HepG2 (cell line): ENCODE measurements around the gene NKD1. TPM values are rescaled to one million over a fixed set of nuclear protein-coding genes. Genes with fewer than 3 reads are reported as not detected.

Experiments
- ATAC-seq: fragments of 200-7000 bp; cut with Tn5 transposase; 3 replicates; pipeline ENCODE4 v1.9.1; 2020; ENCODE audit warnings: mild to moderate bottlenecking, moderate library complexity
- BruUV-seq: library from RNA; stranded (reverse); fragments of 400-500 nt; replicated peaks from 2 replicates; lab custom pipeline; 2021; lab: Mats Ljungman, UMichigan
- CTCF ChIA-PET: fragments of 300-600 bp; formaldehyde crosslinking; extraction: SDS; loops from one replicate; lab custom pipeline; 2021; ENCODE audit warnings: low total read pairs, inconsistent platforms, low intra/inter-chr PET ratio; lab: Yijun Ruan, JAX
- POLR2A ChIA-PET: fragments of 350-600 bp; sonication (Branson Sonifier 250); formaldehyde crosslinking; loops from one replicate; lab custom pipeline; 2020; ENCODE audit warnings: antibody characterized with exemption, inconsistent platforms; lab: Yijun Ruan, JAX
- DNase-seq: peaks from one replicate; pipeline ENCODE4 v3.0.0-alpha.2; 2015; ENCODE audit warnings: low spot score
- FAIRE-seq: peaks from 3 replicates; lab custom pipeline; 2011; peaks lifted over from hg19 to GRCh38; lab: Jason Lieb, UNC
- H2AFZ ChIP-seq: one replicate; pipeline ENCODE4 v1.6.1; 2011; ENCODE audit warnings: low read length, inconsistent platforms
- H3K27ac ChIP-seq: fragments of 300-600 bp; 3 replicates; pipeline ENCODE4 v1.8.0; 2011; ENCODE audit warnings: mixed run types, mild to moderate bottlenecking, mixed read lengths, low read length, inconsistent platforms; ENCODE audit not compliant: insufficient read depth; ENCODE audit errors: extremely low read length
- H3K27me3 ChIP-seq, 2 experiments: fragments of 200-600 bp in 1 of 2; 2 replicates in 1 of 2; 3 replicates in 1 of 2; pipeline versions ENCODE4 v1.6.0 to v1.8.0; 2011; ENCODE audit warnings: low read length in 2 of 2, mild to moderate bottlenecking in 2 of 2, moderate library complexity in 2 of 2, inconsistent platforms in 1 of 2; ENCODE audit not compliant: insufficient read depth in 2 of 2, control insufficient read depth in 1 of 2
- H3K36me3 ChIP-seq, 2 experiments: fragments of 200-600 bp in 1 of 2; replicated peaks in 1 of 2; 2 replicates in 1 of 2; 3 replicates in 1 of 2; pipeline versions ENCODE4 v1.5.1 to v1.8.0; 2011; ENCODE audit warnings: low read length in 2 of 2, inconsistent platforms in 1 of 2; ENCODE audit not compliant: insufficient read depth in 2 of 2, control insufficient read depth in 1 of 2
- H3K4me1 ChIP-seq: 2 replicates; pipeline ENCODE4 v1.5.1; 2012; ENCODE audit warnings: low read length, inconsistent platforms; ENCODE audit not compliant: insufficient read depth
- H3K4me2 ChIP-seq: 2 replicates; pipeline ENCODE4 v1.6.0; 2011; ENCODE audit warnings: low read depth, low read length, inconsistent platforms
- H3K4me3 ChIP-seq, 3 experiments: fragments of 200-600 bp in 1 of 3; sonication (generic), shearing (Covaris generic) in 1 of 3; replicated peaks in 1 of 3; 2 replicates each; pipeline ENCODE4 v1.5.1; 2011 to 2016; ENCODE audit warnings: low read length in 3 of 3, inconsistent platforms in 2 of 3, low read depth in 2 of 3, mild to moderate bottlenecking in 2 of 3, control low read depth in 1 of 3, mixed read lengths in 1 of 3; ENCODE audit not compliant: insufficient read depth in 1 of 3
- H3K79me2 ChIP-seq: one replicate; pipeline ENCODE4 v1.6.1; 2011; ENCODE audit warnings: low read length, inconsistent platforms; ENCODE audit not compliant: insufficient read depth
- H3K9ac ChIP-seq: 2 replicates; pipeline ENCODE4 v1.6.0; 2011; ENCODE audit warnings: mild to moderate bottlenecking, low read depth, low read length, inconsistent platforms; ENCODE audit not compliant: insufficient read depth
- H3K9me3 ChIP-seq: 2 replicates; pipeline ENCODE4 v1.5.1; 2012; ENCODE audit warnings: mild to moderate bottlenecking, low read length
- H4K20me1 ChIP-seq: 2 replicates; pipeline ENCODE4 v1.6.0; 2011; ENCODE audit warnings: inconsistent platforms, mild to moderate bottlenecking, low read length, moderate library complexity; ENCODE audit not compliant: insufficient read depth
- CCAR2 ChIP-seq: fragments of 200-400 bp; formaldehyde crosslinking; optimal IDR thresholded peaks from 2 replicates; pipeline ENCODE3; 2018; ENCODE audit warnings: low read depth, mild to moderate bottlenecking, low read length, moderate library complexity
- GATAD2A ChIP-seq: IDR thresholded peaks from 2 replicates; pipeline ENCODE4 v1.6.1; 2016
- HNRNPLL ChIP-seq: fragments of 200-400 bp; formaldehyde crosslinking; IDR thresholded peaks from 2 replicates; pipeline ENCODE4 v1.6.1; 2017; ENCODE audit warnings: mild to moderate bottlenecking, low read depth, low read length; ENCODE audit not compliant: poor library complexity, severe bottlenecking
- IRF9 ChIP-seq: sonication (generic); formaldehyde crosslinking; IDR thresholded peaks from 2 replicates; pipeline ENCODE4 v1.8.0; 2022; ENCODE audit warnings: missing genetic modification reagents, mild to moderate bottlenecking, borderline replicate concordance
- MEIS1 ChIP-seq: sonication (generic); formaldehyde crosslinking; IDR thresholded peaks from 2 replicates; pipeline ENCODE4 v1.9.0; 2021; ENCODE audit warnings: mild to moderate bottlenecking, missing genetic modification reagents, moderate library complexity, borderline replicate concordance
- MTA3 ChIP-seq: sonication (generic); formaldehyde crosslinking; IDR thresholded peaks from 2 replicates; pipeline ENCODE4 v1.4.0; 2020; ENCODE audit warnings: missing genetic modification reagents
- RBM22 ChIP-seq: fragments of 200-400 bp; formaldehyde crosslinking; optimal IDR thresholded peaks from 2 replicates; pipeline ENCODE3; 2017; ENCODE audit warnings: mild to moderate bottlenecking, low read length, moderate library complexity
- ZFP36L2 ChIP-seq: sonication (generic); formaldehyde crosslinking; IDR thresholded peaks from 2 replicates; pipeline ENCODE4 v1.4.0; 2020; ENCODE audit warnings: missing genetic modification reagents
- ZNF382 ChIP-seq: sonication (generic); formaldehyde crosslinking; IDR thresholded peaks from 2 replicates; pipeline ENCODE4 v1.5.0; 2020; ENCODE audit warnings: missing genetic modification reagents, mild to moderate bottlenecking, borderline replicate concordance
- ZNF484 ChIP-seq: sonication (generic); formaldehyde crosslinking; IDR thresholded peaks from 2 replicates; pipeline ENCODE4 v1.5.1; 2020; ENCODE audit warnings: mild to moderate bottlenecking, low read depth, missing genetic modification reagents, borderline replicate concordance
- WGBS: methylation state at CpG from one replicate; pipeline ENCODE4 v1.1.6; 2017; ENCODE audit warnings: low lambda C conversion rate; 5-methylcytosine and 5-hydroxymethylcytosine counted together
- in situ Hi-C: cut with HindIII; loops from 2 replicates; pipeline ENCODE4 v1.10.0; 2017; ENCODE audit warnings: low pct_unique_long_range_greater_than_20kb; ENCODE audit not compliant: extremely low pct_ligation_motif_present
- intact Hi-C: fragments of 100-400 bp; cut with micrococcal nuclease; formaldehyde crosslinking; loops from one replicate; pipeline ENCODE4 v1.10.0; 2022; ENCODE audit not compliant: unreplicated experiment
- polyA plus RNA-seq, 8 experiments: library from polyadenylated mRNA; depleted of rRNA in 3 of 8; stranded (reverse) in 7 of 8; unstranded in 1 of 8; fragments of >200 nt; fragmentation: Illumina TruSeq in 4 of 8; extraction: Trizol in 4 of 8; gene quantifications; 2 replicates each; pipeline versions ENCODE4 v1.2.1 to v1.2.3, GENCODE V29; 2011 to 2016; ENCODE audit warnings: low read depth in 4 of 8, missing spikeins in 1 of 8, mixed read lengths in 1 of 8; ENCODE audit not compliant: insufficient read depth in 1 of 8
- total RNA-seq, 5 experiments: library from RNA; depleted of rRNA; stranded (reverse); fragments of >200 nt; fragmentation: Illumina TruSeq; extraction: Trizol; gene quantifications; 2 replicates each; pipeline ENCODE4 v1.2.3, GENCODE V29; 2016; ENCODE audit warnings: low read depth in 1 of 5
- TF ChIP-seq, protein P1 (sequence below): sonication (generic); formaldehyde crosslinking; IDR thresholded peaks from 2 replicates; pipeline ENCODE4 v1.8.0; 2022; ENCODE audit warnings: mild to moderate bottlenecking, missing genetic modification reagents
- TF ChIP-seq, protein P2 (sequence below): sonication (generic); formaldehyde crosslinking; IDR thresholded peaks from 2 replicates; pipeline ENCODE4 v1.4.0; 2020; ENCODE audit warnings: missing genetic modification reagents, mild to moderate bottlenecking, borderline replicate concordance
- TF ChIP-seq, protein P3 (sequence below): sonication (generic); formaldehyde crosslinking; IDR thresholded peaks from 2 replicates; pipeline ENCODE4 v1.8.1; 2022; ENCODE audit warnings: low read depth, mild to moderate bottlenecking, missing genetic modification reagents

The NKD1 gene
- total and polyA plus RNA-seq, 2 of the 13 experiments (the other 11 are each of a cell fraction or from before 2014, with no cell fraction given): 70.4 to 121 TPM

GRCh38 chr16:50575743-50576142, 27.5 kb downstream of the NKD1 start (continued):
- TF ChIP-seq, protein P1, sequence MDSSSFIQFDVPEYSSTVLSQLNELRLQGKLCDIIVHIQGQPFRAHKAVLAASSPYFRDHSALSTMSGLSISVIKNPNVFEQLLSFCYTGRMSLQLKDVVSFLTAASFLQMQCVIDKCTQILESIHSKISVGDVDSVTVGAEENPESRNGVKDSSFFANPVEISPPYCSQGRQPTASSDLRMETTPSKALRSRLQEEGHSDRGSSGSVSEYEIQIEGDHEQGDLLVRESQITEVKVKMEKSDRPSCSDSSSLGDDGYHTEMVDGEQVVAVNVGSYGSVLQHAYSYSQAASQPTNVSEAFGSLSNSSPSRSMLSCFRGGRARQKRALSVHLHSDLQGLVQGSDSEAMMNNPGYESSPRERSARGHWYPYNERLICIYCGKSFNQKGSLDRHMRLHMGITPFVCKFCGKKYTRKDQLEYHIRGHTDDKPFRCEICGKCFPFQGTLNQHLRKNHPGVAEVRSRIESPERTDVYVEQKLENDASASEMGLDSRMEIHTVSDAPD (CRISPR knock-in tag): no peak
- TF ChIP-seq ZNF382 (CRISPR knock-in tag) (no peak), GATAD2A (0 out of 2 replicates have a peak, but pooled peaks have one; percentile 24)
- TF ChIP-seq, protein P2, sequence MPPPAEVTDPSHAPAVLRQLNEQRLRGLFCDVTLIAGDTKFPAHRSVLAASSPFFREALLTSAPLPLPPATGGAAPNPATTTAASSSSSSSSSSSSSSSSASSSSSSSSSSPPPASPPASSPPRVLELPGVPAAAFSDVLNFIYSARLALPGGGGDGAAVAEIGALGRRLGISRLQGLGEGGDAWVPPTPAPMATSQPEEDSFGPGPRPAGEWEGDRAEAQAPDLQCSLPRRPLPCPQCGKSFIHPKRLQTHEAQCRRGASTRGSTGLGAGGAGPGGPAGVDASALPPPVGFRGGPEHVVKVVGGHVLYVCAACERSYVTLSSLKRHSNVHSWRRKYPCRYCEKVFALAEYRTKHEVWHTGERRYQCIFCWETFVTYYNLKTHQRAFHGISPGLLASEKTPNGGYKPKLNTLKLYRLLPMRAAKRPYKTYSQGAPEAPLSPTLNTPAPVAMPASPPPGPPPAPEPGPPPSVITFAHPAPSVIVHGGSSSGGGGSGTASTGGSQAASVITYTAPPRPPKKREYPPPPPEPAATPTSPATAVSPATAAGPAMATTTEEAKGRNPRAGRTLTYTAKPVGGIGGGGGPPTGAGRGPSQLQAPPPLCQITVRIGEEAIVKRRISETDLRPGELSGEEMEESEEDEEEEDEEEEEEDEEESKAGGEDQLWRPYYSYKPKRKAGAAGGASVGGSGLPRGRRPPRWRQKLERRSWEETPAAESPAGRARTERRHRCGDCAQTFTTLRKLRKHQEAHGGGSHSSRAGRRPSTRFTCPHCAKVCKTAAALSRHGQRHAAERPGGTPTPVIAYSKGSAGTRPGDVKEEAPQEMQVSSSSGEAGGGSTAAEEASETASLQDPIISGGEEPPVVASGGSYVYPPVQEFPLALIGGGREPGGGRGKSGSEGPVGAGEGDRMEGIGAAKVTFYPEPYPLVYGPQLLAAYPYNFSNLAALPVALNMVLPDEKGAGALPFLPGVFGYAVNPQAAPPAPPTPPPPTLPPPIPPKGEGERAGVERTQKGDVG: no peak
- TF ChIP-seq, all 625 proteins: peak for 17

DNA sequence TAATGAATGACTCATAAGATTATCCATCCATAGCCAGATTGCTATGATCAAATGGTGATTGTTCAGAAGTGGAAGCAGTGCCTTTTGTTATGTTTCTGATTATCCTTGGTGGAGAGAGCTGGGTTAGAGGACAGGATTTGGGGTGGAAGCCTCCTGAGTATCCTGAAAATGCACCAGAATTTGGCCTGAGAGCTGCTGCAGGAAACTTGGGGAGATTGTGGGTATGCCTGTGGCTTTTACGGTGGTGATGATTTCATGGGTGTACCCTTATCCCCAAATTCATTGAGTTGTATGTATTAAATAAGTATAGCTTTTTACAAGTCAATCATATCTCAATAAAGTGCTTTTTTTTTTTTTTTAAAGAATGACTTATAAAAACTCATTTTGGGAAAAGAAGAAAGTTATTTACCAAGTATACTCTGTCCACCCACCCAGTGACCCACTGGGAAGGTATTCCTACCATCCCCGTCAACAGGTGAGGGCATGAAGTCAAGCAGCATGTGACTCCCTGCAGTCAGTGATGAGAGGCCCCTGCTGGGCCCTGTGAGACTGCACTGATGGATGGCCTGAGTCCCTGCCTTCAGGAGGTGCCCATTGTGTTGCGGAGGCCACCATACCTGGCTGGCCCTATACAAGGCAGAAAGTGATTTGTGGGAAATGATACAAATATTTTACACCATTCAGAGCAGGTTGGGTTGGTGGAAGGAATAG, 28.4 kb downstream of the NKD1 start:
- H3K27ac ChIP-seq: peak overlapping the region; percentile 1
- no peaks in the 10 kb centered on the region for H3K27me3 ChIP-seq
- no peak overlapping the region for H3K4me3 ChIP-seq
- ATAC-seq: peak; percentile 28
- peaks cover 98% of the 10 kb centered on the region for H4K20me1 ChIP-seq
- DNase-seq: no peak
- H3K4me1 ChIP-seq: peaks cover 81% of the 10 kb centered on the region
- in situ Hi-C loops: no loop called here
- H3K4me2 ChIP-seq: no peak overlapping the region
- no peak overlapping the region for H3K9ac ChIP-seq
- ChIA-PET CTCF (no interaction called here), POLR2A (interaction anchor here (0.7 to 1.1 kb wide), 2 partner anchors 11 to 56 kb away, joined by 3 read pairs; no protein-coding TSS in a partner anchor)
- FAIRE-seq: no peak
- 98% methylated on average over 3 of the region's 3 CpGs for WGBS
- intact Hi-C loops: no loop called here
- BruUV-seq: TSS peak; percentile 3
- H3K79me2 ChIP-seq: peaks cover 97% of the 10 kb centered on the region
- H3K9me3 ChIP-seq: no peaks in the 10 kb centered on the region
- H3K36me3 ChIP-seq: peaks cover 68 to 96% of the 10 kb centered on the region in 2 experiments
- H2AFZ ChIP-seq: no peak overlapping the region
- TF ChIP-seq IRF9 (CRISPR knock-in tag): no peak
- no peak for TF ChIP-seq CCAR2
- TF ChIP-seq MTA3 (CRISPR knock-in tag): no peak
- no peak for TF ChIP-seq MEIS1 (CRISPR knock-in tag)
- no peak for TF ChIP-seq ZFP36L2 (CRISPR knock-in tag)
- no peak for TF ChIP-seq HNRNPLL
- peak; percentile 95 for TF ChIP-seq RBM22
- TF ChIP-seq ZNF484 (CRISPR knock-in tag): no peak
- TF ChIP-seq, protein P3, sequence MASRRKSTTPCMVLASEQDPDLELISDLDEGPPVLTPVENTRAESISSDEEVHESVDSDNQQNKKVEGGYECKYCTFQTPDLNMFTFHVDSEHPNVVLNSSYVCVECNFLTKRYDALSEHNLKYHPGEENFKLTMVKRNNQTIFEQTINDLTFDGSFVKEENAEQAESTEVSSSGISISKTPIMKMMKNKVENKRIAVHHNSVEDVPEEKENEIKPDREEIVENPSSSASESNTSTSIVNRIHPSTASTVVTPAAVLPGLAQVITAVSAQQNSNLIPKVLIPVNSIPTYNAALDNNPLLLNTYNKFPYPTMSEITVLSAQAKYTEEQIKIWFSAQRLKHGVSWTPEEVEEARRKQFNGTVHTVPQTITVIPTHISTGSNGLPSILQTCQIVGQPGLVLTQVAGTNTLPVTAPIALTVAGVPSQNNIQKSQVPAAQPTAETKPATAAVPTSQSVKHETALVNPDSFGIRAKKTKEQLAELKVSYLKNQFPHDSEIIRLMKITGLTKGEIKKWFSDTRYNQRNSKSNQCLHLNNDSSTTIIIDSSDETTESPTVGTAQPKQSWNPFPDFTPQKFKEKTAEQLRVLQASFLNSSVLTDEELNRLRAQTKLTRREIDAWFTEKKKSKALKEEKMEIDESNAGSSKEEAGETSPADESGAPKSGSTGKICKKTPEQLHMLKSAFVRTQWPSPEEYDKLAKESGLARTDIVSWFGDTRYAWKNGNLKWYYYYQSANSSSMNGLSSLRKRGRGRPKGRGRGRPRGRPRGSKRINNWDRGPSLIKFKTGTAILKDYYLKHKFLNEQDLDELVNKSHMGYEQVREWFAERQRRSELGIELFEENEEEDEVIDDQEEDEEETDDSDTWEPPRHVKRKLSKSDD (CRISPR knock-in tag): no peak
